A549 (cell line): ENCODE data around the gene RNF144A. TPM values are rescaled to one million over a fixed set of nuclear protein-coding genes. Genes with fewer than 3 reads are reported as not detected.

Experiments used
- ATAC-seq, 2 experiments: fragments of 200-7000 bp in 1 of 2; fragments of >200 bp in 1 of 2; cut with Nextera tagmentation in 1 of 2; cut with Tn5 transposase in 1 of 2; 3 replicates each; pipeline versions ENCODE4 v1.8.0 to v1.9.1; 2018 to 2020; ENCODE audit warnings: mild to moderate bottlenecking in 1 of 2, moderate library complexity in 1 of 2
- CTCF ChIA-PET: fragments of 300-600 bp; sonication (Branson Sonifier 250); formaldehyde crosslinking; extraction: SDS; loops from one replicate; lab custom pipeline; 2021; ENCODE audit warnings: antibody characterized with exemption, inconsistent platforms; lab: Yijun Ruan, JAX
- POLR2A ChIA-PET: fragments of 350-600 bp; formaldehyde crosslinking; extraction: SDS; loops from one replicate; lab custom pipeline; 2021; ENCODE audit warnings: antibody characterized with exemption, inconsistent platforms; lab: Yijun Ruan, JAX
- DNase-seq, 2 experiments: peaks; one replicate each; pipeline versions ENCODE4 v3.0.0 to v3.0.0-alpha.2; 2011 to 2016; ENCODE audit warnings: low read depth in 1 of 2, low spot score in 1 of 2
- FAIRE-seq: peaks from 2 replicates; lab custom pipeline; 2011; peaks lifted over from hg19 to GRCh38; lab: Jason Lieb, UNC
- H3K27ac ChIP-seq, 2 experiments: fragments of >200 bp; sonication (Bioruptor Twin); formaldehyde crosslinking; 3 replicates each; pipeline ENCODE4 v1.5.1; 2016 to 2017
- H3K4me1 ChIP-seq: fragments of >200 bp; sonication (Bioruptor Twin); formaldehyde crosslinking; 3 replicates; pipeline ENCODE4 v1.6.1; 2016
- H3K4me2 ChIP-seq: fragments of >200 bp; sonication (Bioruptor Twin); formaldehyde crosslinking; 3 replicates; pipeline ENCODE4 v1.6.1; 2016
- H3K4me3 ChIP-seq: fragments of >200 bp; sonication (Bioruptor Twin); formaldehyde crosslinking; 3 replicates; pipeline ENCODE4 v1.5.1; 2016
- H3K9me3 ChIP-seq: fragments of >200 bp; sonication (Bioruptor Twin); formaldehyde crosslinking; 3 replicates; pipeline ENCODE4 v1.6.1; 2016
- BHLHE40 ChIP-seq: IDR thresholded peaks from 2 replicates; pipeline ENCODE4 v1.6.1; 2012; ENCODE audit warnings: low read depth, low read length, inconsistent platforms
- CHD2 ChIP-seq: fragments of 150-350 bp; IDR thresholded peaks from 2 replicates; pipeline ENCODE4 v1.6.1; 2014; ENCODE audit warnings: low read length; ENCODE audit not compliant: partially characterized antibody
- CHD4 ChIP-seq: fragments of 200-600 bp; sonication (generic); IDR thresholded peaks from 2 replicates; pipeline ENCODE4 v1.6.1; 2016; ENCODE audit warnings: antibody characterized with exemption, mild to moderate bottlenecking, borderline replicate concordance
- ELK1 ChIP-seq: fragments of 150-350 bp; IDR thresholded peaks from 2 replicates; pipeline ENCODE4 v1.6.1; 2014; ENCODE audit warnings: low read depth, mild to moderate bottlenecking, low read length
- FOSL2 ChIP-seq, 2 experiments: fragments of 450-650 bp in 1 of 2; fragments of >200 bp in 1 of 2; sonication (Bioruptor Twin) in 1 of 2; formaldehyde crosslinking; IDR thresholded peaks; 2 replicates each; pipeline versions ENCODE4 v1.5.0 to v1.6.1; 2016 to 2020; ENCODE audit warnings: mild to moderate bottlenecking in 1 of 2, moderate library complexity in 1 of 2
- FOXS1 ChIP-seq: fragments of 250-450 bp; sonication (Bioruptor Pico); IDR thresholded peaks from 2 replicates; pipeline ENCODE4 v1.5.0; 2020; ENCODE audit warnings: mild to moderate bottlenecking, moderate library complexity
- GATA3 ChIP-seq: IDR thresholded peaks from 2 replicates; pipeline ENCODE4 v1.6.1; 2012; ENCODE audit warnings: borderline replicate concordance
- HEYL ChIP-seq: fragments of 250-450 bp; sonication (Bioruptor Pico); IDR thresholded peaks from 2 replicates; pipeline ENCODE4 v1.8.0; 2021; ENCODE audit warnings: mild to moderate bottlenecking, moderate library complexity
- HOXB13 ChIP-seq: fragments of 250-450 bp; sonication (Bioruptor Pico); IDR thresholded peaks from 2 replicates; pipeline ENCODE4 v1.5.0; 2020; ENCODE audit warnings: low read depth, mild to moderate bottlenecking, moderate library complexity
- JUN ChIP-seq, 2 experiments: fragments of >200 bp; sonication (Bioruptor Twin); formaldehyde crosslinking; IDR thresholded peaks; 2 replicates in 1 of 2; 3 replicates in 1 of 2; pipeline ENCODE4 v1.6.1; 2016 to 2017
- JUNB ChIP-seq: fragments of >200 bp; sonication (Bioruptor Twin); formaldehyde crosslinking; IDR thresholded peaks from 2 replicates; pipeline ENCODE4 v1.6.1; 2016
- KDM5A ChIP-seq: fragments of 200-600 bp; sonication (generic); IDR thresholded peaks from 2 replicates; pipeline ENCODE4 v1.6.1; 2016; ENCODE audit warnings: antibody characterized with exemption, mild to moderate bottlenecking
- MAFK ChIP-seq: fragments of 450-650 bp; IDR thresholded peaks from 2 replicates; pipeline ENCODE4 v1.6.1; 2014; ENCODE audit not compliant: partially characterized antibody
- MAX ChIP-seq: IDR thresholded peaks from 2 replicates; pipeline ENCODE4 v1.6.1; 2012
- MAZ ChIP-seq: fragments of 150-350 bp; IDR thresholded peaks from 2 replicates; pipeline ENCODE4 v1.6.1; 2014; ENCODE audit warnings: antibody characterized with exemption, low read depth, low read length, borderline replicate concordance
- PBX3 ChIP-seq: IDR thresholded peaks from 2 replicates; pipeline ENCODE4 v1.6.1; 2012
- PHF8 ChIP-seq: fragments of 200-600 bp; sonication (generic); IDR thresholded peaks from 2 replicates; pipeline ENCODE4 v1.6.1; 2016; ENCODE audit warnings: low read depth, mild to moderate bottlenecking, antibody characterized with exemption, moderate library complexity, borderline replicate concordance
- POLR2AphosphoS2 ChIP-seq: conservative IDR thresholded peaks from 2 replicates; pipeline ENCODE4 v1.6.1; 2012; ENCODE audit warnings: low read length, improper control_type of control experiment, inconsistent platforms
- RCOR1 ChIP-seq: fragments of 150-350 bp; IDR thresholded peaks from 2 replicates; pipeline ENCODE4 v1.6.1; 2014; ENCODE audit warnings: antibody characterized with exemption, low read length, low read depth
- RFX5 ChIP-seq: fragments of 450-650 bp; IDR thresholded peaks from 2 replicates; pipeline ENCODE4 v1.7.1; 2014; ENCODE audit warnings: antibody characterized with exemption, mild to moderate bottlenecking, moderate library complexity
- TFCP2L1 ChIP-seq: fragments of 250-450 bp; sonication (Bioruptor Pico); IDR thresholded peaks from 2 replicates; pipeline ENCODE4 v1.5.0; 2021; ENCODE audit warnings: mild to moderate bottlenecking
- TP53 ChIP-seq: fragments of 250-450 bp; sonication (Bioruptor Pico); IDR thresholded peaks from 2 replicates; pipeline ENCODE4 v1.5.0; 2021; ENCODE audit warnings: mild to moderate bottlenecking, moderate library complexity
- USF2 ChIP-seq: fragments of 450-650 bp; IDR thresholded peaks from 2 replicates; pipeline ENCODE4 v1.6.1; 2014; ENCODE audit warnings: antibody characterized with exemption
- ZFP36 ChIP-seq: fragments of 450-650 bp; IDR thresholded peaks from 2 replicates; pipeline ENCODE4 v1.6.1; 2014; ENCODE audit warnings: borderline replicate concordance; ENCODE audit not compliant: partially characterized antibody
- ZSCAN20 ChIP-seq: fragments of 250-450 bp; sonication (Bioruptor Pico); IDR thresholded peaks from 2 replicates; pipeline ENCODE4 v1.8.0; 2022; ENCODE audit warnings: mild to moderate bottlenecking, moderate library complexity
- WGBS: methylation state at CpG from one replicate; pipeline ENCODE4 v1.1.6; 2017; ENCODE audit errors: missing lambda C conversion rate; 5-methylcytosine and 5-hydroxymethylcytosine counted together
- polyA plus RNA-seq, 4 experiments: library from polyadenylated mRNA; depleted of rRNA in 3 of 4; stranded (reverse); fragments of >200 nt; fragmentation: RNase III in 1 of 4; extraction: RNeasy Plus Mini Kit Qiagen cat#74134 plus additional on column Dnase treatment in 1 of 4; gene quantifications; 2 replicates in 3 of 4; 3 replicates in 1 of 4; pipeline ENCODE4 v1.2.3, GENCODE V29; 2011 to 2017

Gene RNF144A
- polyA plus RNA-seq, 2 of the 4 experiments (the other 2 are of a cell fraction) = 4.4 to 9.6 TPM

- whole genome bisulfite sequencing = 76% methylated on average over 12 of the region's 12 CpGs
- no peak overlapping the region for H3K4me2 ChIP-seq
- H3K4me1 ChIP-seq = no peaks in the 10 kb centered on the region
- no peak overlapping the region for H3K4me3 ChIP-seq
- no peak for FAIRE-seq
- no peak for TF ChIP-seq GATA3
- TF ChIP-seq JUNB = no peak
- TF ChIP-seq ELK1 = no peak
- no peak for TF ChIP-seq PHF8
- TF ChIP-seq CHD2 = no peak
- TF ChIP-seq MAX = no peak
- no peak for TF ChIP-seq CHD4
- TF ChIP-seq MAFK = no peak
- no peak for TF ChIP-seq BHLHE40
- TF ChIP-seq PBX3 = no peak
- TF ChIP-seq USF2 = no peak
- TF ChIP-seq FOXS1 (CRISPR knock-in tag) = no peak
- TF ChIP-seq RCOR1 = no peak
- TF ChIP-seq POLR2AphosphoS2 = no peak
- TF ChIP-seq MAZ = no peak
- TF ChIP-seq ZSCAN20 (CRISPR knock-in tag) = no peak
- TF ChIP-seq HOXB13 (CRISPR knock-in tag) = no peak
- TF ChIP-seq ZFP36 = no peak
- TF ChIP-seq KDM5A = no peak
- TF ChIP-seq JUN (IDR thresholded peaks at IDR 0.05) = no peak
- ATAC-seq = no peak
- ChIA-PET CTCF (interaction anchor here (1.0 to 1.1 kb wide), 2 partner anchors 11 to 36 kb away, joined by 3 to 4 read pairs; no protein-coding TSS in a partner anchor), POLR2A (no interaction called here)
- H3K9me3 ChIP-seq = peaks cover 4% of the 10 kb centered on the region; the same call in 1 of the 3 replicates
- DNase-seq = no peak
- no peak overlapping the region for H3K27ac ChIP-seq
Observed at GRCh38 chr2:6994536-6995128, 77.4 kb downstream of the RNF144A start.

GRCh38 chr2:6995391-6996097 is 78.3 kb downstream of the RNF144A start:
- H3K27ac ChIP-seq = no peak overlapping the region

More at GRCh38 chr2:6995391-6996097, 78.3 kb downstream of the RNF144A start:
- DNase-seq = no peak
- Histone ChIP-seq H3K4me2 (no peak overlapping the region), H3K9me3 (peaks cover 4% of the 10 kb centered on the region; the same call in 1 of the 3 replicates), H3K4me1 (no peaks in the 10 kb centered on the region)
- TF ChIP-seq FOSL2 (IDR thresholded peaks at IDR 0.05) (no peak), FOSL2 (CRISPR knock-in tag; IDR thresholded peaks at IDR 0.05) (no peak), TFCP2L1 (no peak), ELK1 (no peak), JUNB (no peak), HOXB13 (CRISPR knock-in tag) (no peak), HEYL (CRISPR knock-in tag) (no peak), RFX5 (no peak), TP53 (CRISPR knock-in tag) (no peak), POLR2AphosphoS2 (no peak), ZFP36 (no peak)
- TF ChIP-seq, all 56 proteins: peak for 0
- CTCF ChIA-PET = no interaction called here
- H3K4me3 ChIP-seq = no peak overlapping the region
- ATAC-seq (no peak), FAIRE-seq (no peak)
- 82% methylated on average over 11 of the region's 11 CpGs for WGBS
- POLR2A ChIA-PET = no interaction called here
